NB4 (cell line): ENCODE results near the gene ACSL6.
A peak's percentile ranks its signal among the peaks of the same experiment; 100 is the strongest.

ENCODE experiments used
- DNase-seq: peaks from one replicate; pipeline ENCODE4 v3.0.0; 2010; ENCODE audit warnings: low read depth
- H3K4me3 ChIP-seq: one replicate; pipeline ENCODE4 v1.5.1; 2011; ENCODE audit warnings: mild to moderate bottlenecking, low read depth, low read length, moderate library complexity
- MYC ChIP-seq: IDR thresholded peaks from 2 replicates; pipeline ENCODE4 v1.6.1; 2011; ENCODE audit warnings: low read depth, low read length
- POLR2A ChIP-seq: IDR thresholded peaks from 2 replicates; pipeline ENCODE4 v1.6.1; 2011; ENCODE audit warnings: mild to moderate bottlenecking; ENCODE audit not compliant: insufficient read length; ENCODE audit errors: extremely low read depth
- TF ChIP-seq, protein P1 (sequence below): IDR thresholded peaks from 2 replicates; pipeline ENCODE4 v1.6.1; 2011; ENCODE audit warnings: low read depth, low read length
- TF ChIP-seq, protein P2 (sequence below): IDR thresholded peaks from one replicate; pipeline ENCODE4 v1.5.1; 2012; ENCODE audit warnings: low read depth, low read length

ACSL6 gene

DNA sequence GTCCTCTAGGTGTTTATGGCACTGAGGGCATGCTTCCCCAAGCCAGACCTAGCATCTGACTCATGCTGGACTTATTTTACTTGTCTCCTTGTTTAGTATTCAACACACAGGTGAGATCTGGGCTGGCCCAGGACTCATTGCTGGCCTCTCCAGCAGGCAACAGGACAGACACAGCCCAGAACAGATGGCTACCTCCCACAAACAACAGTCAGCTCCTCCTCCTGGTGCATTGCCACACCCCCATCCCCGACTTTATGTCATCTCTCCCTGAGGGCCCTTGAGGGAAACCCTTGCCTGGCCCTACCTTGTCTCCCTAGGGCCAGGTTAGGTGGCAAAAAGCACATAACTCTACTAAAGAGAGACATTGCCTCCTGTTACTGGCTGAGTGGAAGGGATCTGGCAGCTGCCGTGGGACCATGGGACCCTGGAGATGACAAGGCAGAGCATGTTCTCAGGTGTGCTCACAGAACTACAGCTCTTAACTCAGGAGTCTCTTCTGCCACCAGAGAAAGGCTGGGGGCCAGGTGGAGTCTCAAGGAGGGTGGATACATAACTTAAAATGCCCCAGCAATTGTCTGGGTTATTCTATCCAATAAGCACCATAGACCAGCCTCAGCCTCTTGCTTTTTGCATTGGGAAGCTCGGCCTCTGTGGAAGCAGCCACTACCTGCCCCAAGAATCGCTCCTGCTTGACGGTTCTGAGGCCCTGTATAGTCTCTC is 2.3 kb downstream of the ACSL6 start:
- DNase-seq = no peak
- no peak overlapping the region for H3K4me3 ChIP-seq
- no peak for TF ChIP-seq MYC
- no peak for TF ChIP-seq POLR2A
- TF ChIP-seq, protein P1, sequence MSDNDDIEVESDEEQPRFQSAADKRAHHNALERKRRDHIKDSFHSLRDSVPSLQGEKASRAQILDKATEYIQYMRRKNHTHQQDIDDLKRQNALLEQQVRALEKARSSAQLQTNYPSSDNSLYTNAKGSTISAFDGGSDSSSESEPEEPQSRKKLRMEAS = no peak
- TF ChIP-seq, protein P2, sequence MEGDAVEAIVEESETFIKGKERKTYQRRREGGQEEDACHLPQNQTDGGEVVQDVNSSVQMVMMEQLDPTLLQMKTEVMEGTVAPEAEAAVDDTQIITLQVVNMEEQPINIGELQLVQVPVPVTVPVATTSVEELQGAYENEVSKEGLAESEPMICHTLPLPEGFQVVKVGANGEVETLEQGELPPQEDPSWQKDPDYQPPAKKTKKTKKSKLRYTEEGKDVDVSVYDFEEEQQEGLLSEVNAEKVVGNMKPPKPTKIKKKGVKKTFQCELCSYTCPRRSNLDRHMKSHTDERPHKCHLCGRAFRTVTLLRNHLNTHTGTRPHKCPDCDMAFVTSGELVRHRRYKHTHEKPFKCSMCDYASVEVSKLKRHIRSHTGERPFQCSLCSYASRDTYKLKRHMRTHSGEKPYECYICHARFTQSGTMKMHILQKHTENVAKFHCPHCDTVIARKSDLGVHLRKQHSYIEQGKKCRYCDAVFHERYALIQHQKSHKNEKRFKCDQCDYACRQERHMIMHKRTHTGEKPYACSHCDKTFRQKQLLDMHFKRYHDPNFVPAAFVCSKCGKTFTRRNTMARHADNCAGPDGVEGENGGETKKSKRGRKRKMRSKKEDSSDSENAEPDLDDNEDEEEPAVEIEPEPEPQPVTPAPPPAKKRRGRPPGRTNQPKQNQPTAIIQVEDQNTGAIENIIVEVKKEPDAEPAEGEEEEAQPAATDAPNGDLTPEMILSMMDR = no peak

DNA sequence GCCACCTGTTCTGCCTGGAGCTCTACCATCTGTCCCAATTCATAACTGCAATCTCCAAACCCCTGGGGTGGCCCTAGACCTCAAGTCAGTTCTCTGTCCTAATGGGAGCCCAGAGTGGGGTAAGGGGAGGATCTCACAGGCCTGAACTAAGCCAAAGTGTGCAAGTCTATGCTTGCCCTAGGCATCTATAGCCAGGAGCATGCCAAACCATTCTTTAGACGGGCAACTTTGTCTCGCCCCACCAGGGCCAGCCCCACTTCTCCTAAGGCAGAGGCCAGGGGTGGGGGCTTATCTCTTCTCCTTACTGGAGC is 3.3 kb downstream of the ACSL6 start:
- TF ChIP-seq MYC = no peak
- no peak for TF ChIP-seq POLR2A
- no peak overlapping the region for H3K4me3 ChIP-seq
- no peak for DNase-seq

DNA sequence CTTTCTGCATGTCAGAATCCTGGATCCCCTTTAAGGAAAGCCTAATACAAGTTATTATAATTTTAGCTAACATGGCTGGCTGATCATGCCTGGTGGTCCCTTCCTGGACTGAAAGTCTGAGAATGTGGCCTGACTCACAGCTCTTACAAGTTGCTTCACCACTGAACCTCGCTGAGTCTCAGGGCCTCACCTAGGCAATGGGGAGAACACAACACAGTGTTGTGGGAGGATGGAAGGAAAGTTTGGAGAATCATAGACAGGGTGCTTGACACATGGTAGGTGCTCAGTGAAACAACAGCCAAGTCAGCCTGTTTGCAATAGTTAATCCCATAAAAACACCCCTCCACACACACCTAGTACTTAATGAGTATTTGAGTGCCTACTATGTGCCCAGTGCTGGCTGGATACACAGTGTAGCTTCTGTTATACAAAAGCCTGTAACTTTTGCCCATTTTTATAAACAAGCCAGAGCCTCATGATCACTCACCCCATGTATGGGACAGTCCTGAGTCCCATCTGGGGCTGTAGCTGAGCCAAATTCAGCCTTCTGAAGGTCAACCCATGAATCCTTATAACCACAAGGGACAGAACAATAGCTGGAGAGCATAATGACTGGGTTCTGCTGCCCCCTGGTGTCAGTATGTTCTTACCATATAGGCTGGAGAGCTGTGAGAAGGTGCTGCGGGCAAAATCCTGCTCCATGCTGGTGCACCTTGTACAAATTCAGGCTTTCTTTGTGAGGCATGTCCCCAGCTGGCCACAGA is 3.9 kb downstream of the ACSL6 start:
- peak; percentile 87 for DNase-seq
- TF ChIP-seq, protein P2 = peak; percentile 73
- TF ChIP-seq MYC (0 out of 2 replicates have a peak, but pooled peaks have one; percentile 37), POLR2A (no peak)
- TF ChIP-seq, protein P1 = no peak

DNA sequence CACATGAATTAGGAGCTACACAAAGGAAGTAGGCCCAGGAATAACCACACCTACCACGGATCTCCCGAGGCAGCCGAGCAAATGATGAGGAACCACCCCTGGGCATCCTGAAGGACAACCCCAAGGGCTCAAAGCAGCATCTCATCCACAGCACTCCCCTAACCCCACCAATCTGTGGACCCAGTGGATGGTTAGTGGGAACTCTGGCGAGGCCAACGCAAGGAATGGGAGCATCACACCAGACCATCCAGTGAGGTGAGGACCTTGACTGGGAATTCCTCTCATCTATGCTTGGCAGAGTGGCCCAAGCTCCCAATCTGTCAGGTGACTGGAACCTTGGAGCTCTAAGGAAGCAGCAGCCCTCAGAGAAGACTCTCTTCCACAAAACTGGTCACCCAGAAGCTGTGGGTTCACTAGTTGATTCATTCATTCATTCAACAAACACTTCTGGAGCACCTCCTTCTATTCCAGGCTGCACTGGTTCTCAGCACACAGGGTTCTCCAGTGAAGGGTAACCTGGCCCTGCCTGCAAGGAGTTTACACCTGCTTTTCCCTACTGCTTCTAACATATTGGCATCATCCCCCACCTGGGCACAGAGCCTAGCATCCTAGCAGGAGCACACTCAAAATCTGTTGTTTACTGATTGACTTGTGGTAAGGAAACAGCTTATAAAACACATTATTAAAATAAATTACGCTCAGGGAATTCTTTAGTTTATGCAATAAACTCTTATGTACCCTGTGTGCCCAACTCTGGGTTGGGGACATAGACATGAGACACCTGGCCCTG is 4.9 kb downstream of the ACSL6 start:
- H3K4me3 ChIP-seq = no peak overlapping the region
- no peak for DNase-seq
- TF ChIP-seq MYC (no peak), POLR2A (no peak)
- TF ChIP-seq, protein P2 = no peak
- TF ChIP-seq, protein P1 = no peak

More for the DNA sequence above, 3.9 kb downstream of the ACSL6 start:
- H3K4me3 ChIP-seq = no peak overlapping the region

DNA sequence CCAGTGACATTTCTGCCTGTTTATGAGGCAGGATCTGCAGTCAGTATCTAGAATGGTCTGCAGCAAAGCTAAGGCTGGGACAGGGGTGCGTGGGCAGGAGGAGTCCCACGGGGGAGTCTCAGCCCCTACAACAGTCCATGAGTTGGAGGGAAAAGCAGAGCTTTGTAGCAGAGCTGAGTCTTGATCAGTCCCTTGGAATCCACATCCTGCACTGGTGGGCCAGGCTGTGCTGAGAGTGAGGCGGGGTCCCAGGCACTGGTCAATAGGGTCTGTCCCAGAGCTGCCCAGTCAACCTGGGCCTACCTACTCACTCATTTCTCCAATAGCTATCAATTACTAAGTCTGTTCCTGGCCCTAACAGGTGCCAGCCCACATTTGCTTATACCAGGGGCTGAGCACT is 5.9 kb downstream of the ACSL6 start:
- no peak overlapping the region for H3K4me3 ChIP-seq
- no peak for DNase-seq
- TF ChIP-seq MYC = no peak
- TF ChIP-seq, protein P2 = no peak
- no peak for TF ChIP-seq POLR2A
- TF ChIP-seq, protein P1 = no peak

GRCh38 chr5:132003982-132004381 is 7.5 kb downstream of the ACSL6 start:
- TF ChIP-seq, protein P1 = no peak
- TF ChIP-seq, protein P2 = no peak
- TF ChIP-seq MYC (no peak), POLR2A (no peak)
- no peak for DNase-seq
- no peak overlapping the region for H3K4me3 ChIP-seq
